WTC11 (cell line): ENCODE data around the gene SLC9B1. TPM values are rescaled to one million over a fixed set of nuclear protein-coding genes. Genes with fewer than 3 reads are reported as not detected.

Source experiments
- ATAC-seq: fragments of 200-7000 bp; cut with Tn5 transposase; 2 replicates; pipeline ENCODE4 v1.10.0; 2021; ENCODE audit warnings: mild to moderate bottlenecking, moderate library complexity
- CTCF ChIA-PET: fragments of 300-600 bp; sonication (Branson Sonifier 250); formaldehyde crosslinking; loops from one replicate; lab custom pipeline; 2021; ENCODE audit warnings: antibody characterized with exemption; lab: Charles Lee
- POLR2A ChIA-PET: fragments of 350-600 bp; sonication (Branson Sonifier 250); formaldehyde crosslinking; loops from one replicate; lab custom pipeline; 2021; ENCODE audit warnings: antibody characterized with exemption; lab: Charles Lee
- DNase-seq: peaks from one replicate; pipeline ENCODE4 v3.0.0; 2021; ENCODE audit warnings: low spot score
- H3K27ac Mint-ChIP-seq: 2 replicates; pipeline ENCODE4 v1.8.0; 2021; ENCODE audit warnings: mixed read lengths
- H3K27me3 Mint-ChIP-seq: 2 replicates; pipeline ENCODE4 v1.8.0; 2021; ENCODE audit warnings: low read depth, mild to moderate bottlenecking, moderate library complexity, mixed read lengths
- H3K36me3 Mint-ChIP-seq: 2 replicates; pipeline ENCODE4 v1.8.0; 2021; ENCODE audit warnings: mixed read lengths
- H3K4me1 Mint-ChIP-seq: 2 replicates; pipeline ENCODE4 v1.8.0; 2022; ENCODE audit warnings: mixed read lengths
- H3K4me3 Mint-ChIP-seq: 2 replicates; pipeline ENCODE4 v1.8.0; 2021; ENCODE audit warnings: mild to moderate bottlenecking, moderate library complexity, mixed read lengths
- H3K9me3 Mint-ChIP-seq: 2 replicates; pipeline ENCODE4 v1.8.0; 2021; ENCODE audit warnings: mixed read lengths
- AR ChIP-seq: fragments of 250-450 bp; sonication (Bioruptor Pico); IDR thresholded peaks from 2 replicates; pipeline ENCODE4 v1.9.0; 2021; ENCODE audit warnings: mild to moderate bottlenecking
- ESRRA ChIP-seq: sonication (generic); formaldehyde crosslinking; IDR thresholded peaks from 2 replicates; pipeline ENCODE4 v1.8.1; 2022; ENCODE audit warnings: mild to moderate bottlenecking, missing genetic modification reagents, borderline replicate concordance
- GABPB1 ChIP-seq: sonication (generic); formaldehyde crosslinking; IDR thresholded peaks from 2 replicates; pipeline ENCODE4 v1.8.1; 2023; ENCODE audit warnings: mild to moderate bottlenecking, missing genetic modification reagents
- IRF1 ChIP-seq: sonication (generic); formaldehyde crosslinking; IDR thresholded peaks from 2 replicates; pipeline ENCODE4 v1.8.0; 2023; ENCODE audit warnings: missing genetic modification reagents
- PREB ChIP-seq: sonication (generic); formaldehyde crosslinking; IDR thresholded peaks from 2 replicates; pipeline ENCODE4 v1.8.1; 2022; ENCODE audit warnings: mild to moderate bottlenecking, missing genetic modification reagents, moderate library complexity, borderline replicate concordance
- RELA ChIP-seq: sonication (generic); formaldehyde crosslinking; IDR thresholded peaks from 2 replicates; pipeline ENCODE4 v1.8.1; 2022; ENCODE audit warnings: missing genetic modification reagents, mild to moderate bottlenecking, borderline replicate concordance
- SMAD3 ChIP-seq: sonication (generic); formaldehyde crosslinking; IDR thresholded peaks from 2 replicates; pipeline ENCODE4 v1.8.0; 2022; ENCODE audit warnings: missing genetic modification reagents, mild to moderate bottlenecking, borderline replicate concordance
- ZBTB21 ChIP-seq: sonication (generic); formaldehyde crosslinking; IDR thresholded peaks from 2 replicates; pipeline ENCODE4 v1.8.1; 2023; ENCODE audit warnings: mild to moderate bottlenecking, missing genetic modification reagents, borderline replicate concordance
- ZMAT4 ChIP-seq: fragments of 250-450 bp; sonication (Bioruptor Pico); IDR thresholded peaks from 2 replicates; pipeline ENCODE4 v1.9.0; 2021; ENCODE audit warnings: mild to moderate bottlenecking
- ZNF219 ChIP-seq: sonication (generic); formaldehyde crosslinking; IDR thresholded peaks from 2 replicates; pipeline ENCODE4 v1.8.0; 2023; ENCODE audit warnings: missing genetic modification reagents, mild to moderate bottlenecking, borderline replicate concordance
- ZNF281 ChIP-seq: sonication (generic); formaldehyde crosslinking; IDR thresholded peaks from 2 replicates; pipeline ENCODE4 v1.8.0; 2023; ENCODE audit warnings: mild to moderate bottlenecking, missing genetic modification reagents
- ZNF317 ChIP-seq: sonication (generic); formaldehyde crosslinking; IDR thresholded peaks from 2 replicates; pipeline ENCODE4 v1.8.1; 2023; ENCODE audit warnings: low read depth, mild to moderate bottlenecking, moderate library complexity, missing genetic modification reagents, borderline replicate concordance
- ZNF532 ChIP-seq: fragments of 250-450 bp; sonication (Bioruptor Pico); IDR thresholded peaks from 2 replicates; pipeline ENCODE4 v1.9.0; 2021; ENCODE audit warnings: mild to moderate bottlenecking, borderline replicate concordance
- ZSCAN18 ChIP-seq: fragments of 250-450 bp; sonication (Bioruptor Pico); IDR thresholded peaks from 2 replicates; pipeline ENCODE4 v2.1.2; 2022; ENCODE audit warnings: mild to moderate bottlenecking, moderate library complexity
- total RNA-seq: library from RNA; stranded (reverse); gene quantifications from 3 replicates; pipeline ENCODE4 v1.2.3, GENCODE V29; 2021

SLC9B1 gene
- total RNA-seq, 1 experiment from 2014 or later = 0.59 TPM

- Mint-ChIP-seq H3K4me1 (no peaks in the 10 kb centered on the region), H3K4me3 (no peak overlapping the region), H3K9me3 (no peaks in the 10 kb centered on the region), H3K27ac (no peak overlapping the region), H3K36me3 (no peaks in the 10 kb centered on the region), H3K27me3 (no peaks in the 10 kb centered on the region; the same call in 1 of the 2 replicates)
- no peak for TF ChIP-seq PREB (CRISPR knock-in tag)
- TF ChIP-seq ZBTB21 = no peak
- no peak for TF ChIP-seq GABPB1 (CRISPR knock-in tag)
- TF ChIP-seq RELA (CRISPR knock-in tag) = no peak
- no peak for TF ChIP-seq ZNF219 (CRISPR knock-in tag)
- no peak for TF ChIP-seq ZNF317 (CRISPR knock-in tag)
- TF ChIP-seq AR (CRISPR knock-in tag) = no peak
- no peak for TF ChIP-seq ZSCAN18
- TF ChIP-seq ZNF281 (CRISPR knock-in tag) = no peak
- TF ChIP-seq ZMAT4 (CRISPR knock-in tag) = no peak
- TF ChIP-seq SMAD3 = no peak
- CTCF ChIA-PET = no interaction called here
- POLR2A ChIA-PET = no interaction called here
- no peak for ATAC-seq
- no peak for DNase-seq
Measured at GRCh38 chr4:103060453-103061148, 41.1 kb upstream of the SLC9B1 start.

GRCh38 chr4:103054030-103054429, 34.5 kb upstream of the SLC9B1 start:
- H3K27me3 Mint-ChIP-seq = no peaks in the 10 kb centered on the region
- no peak overlapping the region for H3K27ac Mint-ChIP-seq
- no peak overlapping the region for H3K4me3 Mint-ChIP-seq
- DNase-seq (no peak), ATAC-seq (no peak)
- no peaks in the 10 kb centered on the region for H3K4me1 Mint-ChIP-seq
- no peaks in the 10 kb centered on the region for H3K9me3 Mint-ChIP-seq
- no peaks in the 10 kb centered on the region for H3K36me3 Mint-ChIP-seq
- CTCF ChIA-PET = interaction anchor here (0.8 kb wide), 1 partner anchor 9 kb away, joined by 3 read pairs; no protein-coding TSS in a partner anchor
- POLR2A ChIA-PET = no interaction called here
- no peak for TF ChIP-seq IRF1 (CRISPR knock-in tag)
- TF ChIP-seq AR (CRISPR knock-in tag) = no peak
- no peak for TF ChIP-seq ESRRA (CRISPR knock-in tag)
- no peak for TF ChIP-seq ZNF532 (CRISPR knock-in tag)
